ENCODE data around the gene RAVER1.

GRCh38 chr19:10361569-10362011, 28.3 kb upstream of the RAVER1 start:
- TF ChIP-seq POLR2A (IDR thresholded peaks at IDR 0.05), result no peak
- TF ChIP-seq POLR2AphosphoS5 (IDR thresholded peaks at IDR 0.05), result no peak
- TF ChIP-seq, protein P1, sequence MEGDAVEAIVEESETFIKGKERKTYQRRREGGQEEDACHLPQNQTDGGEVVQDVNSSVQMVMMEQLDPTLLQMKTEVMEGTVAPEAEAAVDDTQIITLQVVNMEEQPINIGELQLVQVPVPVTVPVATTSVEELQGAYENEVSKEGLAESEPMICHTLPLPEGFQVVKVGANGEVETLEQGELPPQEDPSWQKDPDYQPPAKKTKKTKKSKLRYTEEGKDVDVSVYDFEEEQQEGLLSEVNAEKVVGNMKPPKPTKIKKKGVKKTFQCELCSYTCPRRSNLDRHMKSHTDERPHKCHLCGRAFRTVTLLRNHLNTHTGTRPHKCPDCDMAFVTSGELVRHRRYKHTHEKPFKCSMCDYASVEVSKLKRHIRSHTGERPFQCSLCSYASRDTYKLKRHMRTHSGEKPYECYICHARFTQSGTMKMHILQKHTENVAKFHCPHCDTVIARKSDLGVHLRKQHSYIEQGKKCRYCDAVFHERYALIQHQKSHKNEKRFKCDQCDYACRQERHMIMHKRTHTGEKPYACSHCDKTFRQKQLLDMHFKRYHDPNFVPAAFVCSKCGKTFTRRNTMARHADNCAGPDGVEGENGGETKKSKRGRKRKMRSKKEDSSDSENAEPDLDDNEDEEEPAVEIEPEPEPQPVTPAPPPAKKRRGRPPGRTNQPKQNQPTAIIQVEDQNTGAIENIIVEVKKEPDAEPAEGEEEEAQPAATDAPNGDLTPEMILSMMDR (IDR thresholded peaks at IDR 0.05), result no peak
- TF ChIP-seq EP300 (IDR thresholded peaks at IDR 0.05), result no peak

Data from stomach (tissue), 4 donors.